Duodenal mucosa (tissue), 2 donors: ENCODE measurements around the gene NAV1.
"Not testable (repeated sequence)": the region's sequence is repeated elsewhere in the genome, so short reads cannot be mapped to it uniquely, and the experiment has no call there.

Experiments used
- H3K27ac ChIP-seq: one replicate; pipeline ENCODE4 v1.7.0; 2013; ENCODE audit warnings: low read depth, low read length
- H3K27me3 ChIP-seq, 2 donors: one replicate each; pipeline ENCODE4 v1.7.0; 2013; ENCODE audit warnings: low read length in 2 of 2, control low read depth in 1 of 2; ENCODE audit not compliant: insufficient read depth in 2 of 2, control insufficient read depth in 1 of 2
- H3K36me3 ChIP-seq, 2 donors: one replicate each; pipeline ENCODE4 v1.7.0; 2013; ENCODE audit warnings: low read length in 2 of 2, control low read depth in 1 of 2; ENCODE audit not compliant: insufficient read depth in 2 of 2, control insufficient read depth in 1 of 2
- H3K4me1 ChIP-seq, 2 donors: one replicate each; pipeline ENCODE4 v1.7.0; 2013; ENCODE audit warnings: low read length in 2 of 2, control low read depth in 1 of 2; ENCODE audit not compliant: insufficient read depth in 2 of 2, control insufficient read depth in 1 of 2
- H3K4me3 ChIP-seq, 2 donors: one replicate each; pipeline ENCODE4 v1.7.0; 2013; ENCODE audit warnings: low read length in 2 of 2, low read depth in 1 of 2
- H3K9ac ChIP-seq, 2 donors: one replicate each; pipeline ENCODE4 v1.7.0; 2013; ENCODE audit warnings: low read length in 2 of 2, low read depth in 1 of 2
- H3K9me3 ChIP-seq, 2 donors: one replicate each; pipeline ENCODE4 v1.7.0; 2013; ENCODE audit warnings: low read length in 2 of 2, control low read depth in 1 of 2; ENCODE audit not compliant: control insufficient read depth in 1 of 2

The NAV1 gene

GRCh38 chr1:201538612-201539551, at the start of gene NAV1:
TSS of gene NAV1 (plus strand) at chr1:201539127. CDS start at chr1:201622885, 83,758 bp downstream.
- peaks cover 13 to 22% of the 10 kb centered on the region in 2 donors for H3K4me1 ChIP-seq
- H3K27ac ChIP-seq: peak within 1 kb of the TSS; percentile 49
- no peaks in the 10 kb centered on the region for H3K9me3 ChIP-seq
- peak within 1 kb of the TSS; percentile 36 to 45 for H3K9ac ChIP-seq
- H3K4me3 ChIP-seq: peak within 1 kb of the TSS; percentile 46 to 62
- peaks cover 30 to 40% of the 10 kb centered on the region in 2 donors for H3K27me3 ChIP-seq
- no peaks in the 10 kb centered on the region for H3K36me3 ChIP-seq

- Histone ChIP-seq H3K27ac (no peak overlapping the region), H3K27me3 (no peaks in the 10 kb centered on the region), H3K36me3 (peaks cover 59 to 60% of the 10 kb centered on the region in 2 donors), H3K9me3 (no peaks in the 10 kb centered on the region), H3K9ac (no peak overlapping the region), H3K4me1 (peaks cover 5 to 34% of the 10 kb centered on the region in 2 donors), H3K4me3 (no peak overlapping the region)
Measured at GRCh38 chr1:201489643-201490261, 49.2 kb upstream of the NAV1 start.

- H3K9ac ChIP-seq: no peak overlapping the region
- no peaks in the 10 kb centered on the region for H3K9me3 ChIP-seq
- no peak overlapping the region for H3K27ac ChIP-seq
- H3K27me3 ChIP-seq: no peaks in the 10 kb centered on the region
- no peak overlapping the region for H3K4me3 ChIP-seq
- peaks cover 50 to 60% of the 10 kb centered on the region in 2 donors for H3K36me3 ChIP-seq
- peaks cover 14 to 41% of the 10 kb centered on the region in 2 donors for H3K4me1 ChIP-seq
Measured at GRCh38 chr1:201490708-201491131, 48.2 kb upstream of the NAV1 start.

GRCh38 chr1:201491896-201492511, 46.9 kb upstream of the NAV1 start:
- peaks cover 24 to 47% of the 10 kb centered on the region in 2 donors for H3K4me1 ChIP-seq
- H3K27me3 ChIP-seq: no peaks in the 10 kb centered on the region
- no peaks in the 10 kb centered on the region for H3K9me3 ChIP-seq
- H3K36me3 ChIP-seq: peaks cover 44 to 48% of the 10 kb centered on the region in 2 donors
- no peak overlapping the region for H3K27ac ChIP-seq
- H3K9ac ChIP-seq: no peak overlapping the region
- H3K4me3 ChIP-seq: no peak overlapping the region

- not testable (repeated sequence) for H3K27me3 ChIP-seq, H3K4me3 ChIP-seq, H3K27ac ChIP-seq, H3K9ac ChIP-seq, H3K9me3 ChIP-seq
- H3K4me1 ChIP-seq: peaks cover 27 to 47% of the 10 kb centered on the region in 2 donors
- peaks cover 32 to 40% of the 10 kb centered on the region in 2 donors for H3K36me3 ChIP-seq
Measured at GRCh38 chr1:201493026-201493656, 45.8 kb upstream of the NAV1 start.

- no peaks in the 10 kb centered on the region for H3K9me3 ChIP-seq
- no peaks in the 10 kb centered on the region for H3K27me3 ChIP-seq
- H3K4me1 ChIP-seq: peaks cover 27 to 42% of the 10 kb centered on the region in 2 donors
- H3K27ac ChIP-seq: peak overlapping the region; percentile 22
- H3K4me3 ChIP-seq: no peak overlapping the region
- no peak overlapping the region for H3K9ac ChIP-seq
- H3K36me3 ChIP-seq: peaks cover 24 to 41% of the 10 kb centered on the region in 2 donors
Measured at GRCh38 chr1:201493757-201494617, 44.9 kb upstream of the NAV1 start.

GRCh38 chr1:201495551-201496295, 43.2 kb upstream of the NAV1 start:
- H3K4me3 ChIP-seq: no peak overlapping the region
- H3K9me3 ChIP-seq: no peaks in the 10 kb centered on the region
- H3K9ac ChIP-seq: peak overlapping the region in 1 of 2 donors; percentile 30
- peak overlapping the region; percentile 71 for H3K27ac ChIP-seq
- H3K4me1 ChIP-seq: peaks cover 31 to 35% of the 10 kb centered on the region in 2 donors
- H3K36me3 ChIP-seq: peaks cover 10 to 37% of the 10 kb centered on the region in 2 donors
- H3K27me3 ChIP-seq: no peaks in the 10 kb centered on the region

- Histone ChIP-seq H3K9ac (peak overlapping the region in 1 of 2 donors; percentile 2), H3K9me3 (no peaks in the 10 kb centered on the region), H3K36me3 (peaks cover 10 to 37% of the 10 kb centered on the region in 2 donors), H3K27me3 (no peaks in the 10 kb centered on the region), H3K4me3 (no peak overlapping the region), H3K4me1 (peaks cover 37 to 39% of the 10 kb centered on the region in 2 donors), H3K27ac (peak overlapping the region; percentile 71)
Measured at GRCh38 chr1:201496296-201496690, 42.6 kb upstream of the NAV1 start.
